Thymus (tissue), 11 donors: Measurements from ENCODE around the gene PDE4B. TPM values are rescaled to one million over a fixed set of nuclear protein-coding genes. Genes with fewer than 3 reads are reported as not detected.

Source experiments
- DNase-seq, 9 donors: peaks; one replicate each; pipeline ENCODE4 v3.0.0-alpha.2; 2013; ENCODE audit warnings: low spot score in 9 of 9, low read depth in 6 of 9, missing footprints in 1 of 9
- H3K27ac ChIP-seq, 2 donors: one replicate each; pipeline ENCODE4 v1.5.1; 2013; ENCODE audit warnings: control low read depth in 1 of 2, low read depth in 1 of 2, low read length in 1 of 2, mild to moderate bottlenecking in 1 of 2, moderate library complexity in 1 of 2
- H3K27me3 ChIP-seq, 2 donors: one replicate each; pipeline ENCODE4 v1.5.1; 2013; ENCODE audit warnings: low read length in 1 of 2; ENCODE audit not compliant: control insufficient read depth in 2 of 2, insufficient read depth in 1 of 2
- H3K36me3 ChIP-seq, 2 donors: one replicate each; pipeline ENCODE4 v1.5.1; 2013; ENCODE audit warnings: low read length in 1 of 2, mild to moderate bottlenecking in 1 of 2, moderate library complexity in 1 of 2; ENCODE audit not compliant: control insufficient read depth in 2 of 2, insufficient read depth in 2 of 2
- H3K4me1 ChIP-seq, 2 donors: one replicate each; pipeline ENCODE4 v1.5.1; 2013; ENCODE audit warnings: low read length in 2 of 2; ENCODE audit not compliant: control insufficient read depth in 2 of 2, insufficient read depth in 2 of 2
- H3K4me3 ChIP-seq, 2 donors: one replicate each; pipeline ENCODE4 v1.5.1; 2013; ENCODE audit warnings: low read length in 2 of 2, control low read depth in 1 of 2, mild to moderate bottlenecking in 1 of 2
- H3K9me3 ChIP-seq, 2 donors: one replicate each; pipeline ENCODE4 v1.5.1; 2013; ENCODE audit warnings: low read length in 1 of 2, mild to moderate bottlenecking in 1 of 2; ENCODE audit not compliant: control insufficient read depth in 2 of 2, insufficient read depth in 1 of 2
- WGBS: extraction: QIAGEN DNeasy Blood & Tissue Kit; methylation state at CpG from one replicate; pipeline ENCODE4 v1.1.7; 2013; 5-methylcytosine and 5-hydroxymethylcytosine counted together
- polyA plus RNA-seq: library from polyadenylated mRNA; stranded (reverse); fragments of 200-250 nt; gene quantifications from one replicate; pipeline ENCODE4 v1.2.3, GENCODE V29; 2013
- total RNA-seq: library from RNA; stranded (reverse); fragments of 120-200 nt; gene quantifications from one replicate; pipeline ENCODE4 v1.2.4, GENCODE V29; 2013
- donor health status: healthy.

Gene PDE4B
- total and polyA plus RNA-seq, 2 donors, result 9.9 to 10.9 TPM

GRCh38 chr1:65946960-65947359 lies 154.3 kb downstream of the PDE4B start:
- H3K4me1 ChIP-seq, result no peaks in the 10 kb centered on the region
- H3K27ac ChIP-seq, result no peak overlapping the region
- WGBS, result 97% methylated on average over 5 of the region's 5 CpGs
- DNase-seq, result no peak
- no peaks in the 10 kb centered on the region for H3K9me3 ChIP-seq
- H3K4me3 ChIP-seq, result no peak overlapping the region
- H3K27me3 ChIP-seq, result no peaks in the 10 kb centered on the region
- no peaks in the 10 kb centered on the region for H3K36me3 ChIP-seq

- no peak overlapping the region for H3K4me3 ChIP-seq
- H3K9me3 ChIP-seq, result no peaks in the 10 kb centered on the region
- no peaks in the 10 kb centered on the region for H3K36me3 ChIP-seq
- no peak overlapping the region for H3K27ac ChIP-seq
- no peaks in the 10 kb centered on the region for H3K4me1 ChIP-seq
- DNase-seq, result no peak
- no peaks in the 10 kb centered on the region for H3K27me3 ChIP-seq
- WGBS, result 96% methylated on average over 7 of the region's 7 CpGs
Observed at GRCh38 chr1:65948609-65949229, 156.0 kb downstream of the PDE4B start.

- no peak for DNase-seq
- no peaks in the 10 kb centered on the region for H3K9me3 ChIP-seq
- H3K36me3 ChIP-seq, result no peaks in the 10 kb centered on the region
- WGBS, result 97% methylated on average over 2 of the region's 2 CpGs
- no peaks in the 10 kb centered on the region for H3K27me3 ChIP-seq
- no peaks in the 10 kb centered on the region for H3K4me1 ChIP-seq
- no peak overlapping the region for H3K4me3 ChIP-seq
- H3K27ac ChIP-seq, result no peak overlapping the region
Observed at GRCh38 chr1:65949230-65949626, 156.5 kb downstream of the PDE4B start.

GRCh38 chr1:65949933-65950332 lies 157.2 kb downstream of the PDE4B start:
- H3K4me1 ChIP-seq, result no peaks in the 10 kb centered on the region
- H3K27me3 ChIP-seq, result no peaks in the 10 kb centered on the region
- no peak overlapping the region for H3K27ac ChIP-seq
- no peaks in the 10 kb centered on the region for H3K36me3 ChIP-seq
- no peak for DNase-seq
- no peak overlapping the region for H3K4me3 ChIP-seq
- H3K9me3 ChIP-seq, result no peaks in the 10 kb centered on the region
- 88% methylated on average over 3 of the region's 3 CpGs for WGBS

- H3K27ac ChIP-seq, result no peak overlapping the region
- no peaks in the 10 kb centered on the region for H3K4me1 ChIP-seq
- DNase-seq, result no peak
- no peaks in the 10 kb centered on the region for H3K36me3 ChIP-seq
- no peak overlapping the region for H3K4me3 ChIP-seq
- H3K27me3 ChIP-seq, result no peaks in the 10 kb centered on the region
- no peaks in the 10 kb centered on the region for H3K9me3 ChIP-seq
- 78% methylated on average over 3 of the region's 3 CpGs for WGBS
Observed at GRCh38 chr1:65952696-65953095, 160.0 kb downstream of the PDE4B start.

GRCh38 chr1:65953170-65953569 lies 160.5 kb downstream of the PDE4B start:
- no peaks in the 10 kb centered on the region for H3K36me3 ChIP-seq
- no peak for DNase-seq
- 85% methylated on average over 1 of the region's 1 CpG for WGBS
- H3K4me1 ChIP-seq, result no peaks in the 10 kb centered on the region
- H3K27ac ChIP-seq, result no peak overlapping the region
- H3K9me3 ChIP-seq, result no peaks in the 10 kb centered on the region
- no peaks in the 10 kb centered on the region for H3K27me3 ChIP-seq
- no peak overlapping the region for H3K4me3 ChIP-seq

GRCh38 chr1:65955071-65955470 lies 162.4 kb downstream of the PDE4B start:
- no peaks in the 10 kb centered on the region for H3K9me3 ChIP-seq
- H3K27ac ChIP-seq, result no peak overlapping the region
- H3K36me3 ChIP-seq, result no peaks in the 10 kb centered on the region
- no peak for DNase-seq
- H3K4me3 ChIP-seq, result no peak overlapping the region
- no peaks in the 10 kb centered on the region for H3K4me1 ChIP-seq
- 95% methylated on average over 3 of the region's 3 CpGs for WGBS
- H3K27me3 ChIP-seq, result no peaks in the 10 kb centered on the region

- no peak for DNase-seq
- H3K9me3 ChIP-seq, result no peaks in the 10 kb centered on the region
- H3K4me3 ChIP-seq, result no peak overlapping the region
- no peaks in the 10 kb centered on the region for H3K27me3 ChIP-seq
- H3K27ac ChIP-seq, result no peak overlapping the region
- no peaks in the 10 kb centered on the region for H3K4me1 ChIP-seq
- H3K36me3 ChIP-seq, result no peaks in the 10 kb centered on the region
- 98% methylated on average over 6 of the region's 6 CpGs for WGBS
Observed at GRCh38 chr1:65955503-65955902, 162.8 kb downstream of the PDE4B start.

- Histone ChIP-seq H3K4me1 (no peaks in the 10 kb centered on the region), H3K36me3 (no peaks in the 10 kb centered on the region), H3K27ac (no peak overlapping the region), H3K4me3 (no peak overlapping the region), H3K9me3 (no peaks in the 10 kb centered on the region), H3K27me3 (no peaks in the 10 kb centered on the region)
- peak; percentile 8 to 77 (median 50) for DNase-seq
- WGBS, result 56% methylated on average over 12 of the region's 12 CpGs
Observed at GRCh38 chr1:65958561-65959350, 166.1 kb downstream of the PDE4B start.
